Measurements from ENCODE around the gene CDH10. TPM values are rescaled to one million over a fixed set of nuclear protein-coding genes. Genes with fewer than 3 reads are reported as not detected.

The CDH10 gene
- total RNA-seq, 4 donors from 2014 or later: not detected

- in situ Hi-C loops (cut with MboI; ENCODE audit: low sequenced_read_pairs in 4 of 4) (no loop called here), intact Hi-C loops (cut with DNase I; ENCODE audit: low total_unique reads) (no loop called here)
Observed at GRCh38 chr5:24642022-24642421, 2.8 kb downstream of the CDH10 start.

GRCh38 chr5:24635209-24635608 lies 9.6 kb downstream of the CDH10 start:
- H3K36me3 ChIP-seq: no peaks in the 10 kb centered on the region
- H3K4me1 ChIP-seq: no peaks in the 10 kb centered on the region
- no peak overlapping the region for H3K4me3 ChIP-seq
- TF ChIP-seq CTCF (IDR thresholded peaks at IDR 0.05 in 4 of 5, conservative IDR thresholded peaks at IDR 0.05 in 1 of 5): no peak
- no peak for TF ChIP-seq POLR2A (IDR thresholded peaks at IDR 0.05)
- no peak for ATAC-seq
- no peaks in the 10 kb centered on the region for H3K27me3 ChIP-seq
- no peak for DNase-seq
- in situ Hi-C loops (cut with MboI; ENCODE audit: low sequenced_read_pairs in 4 of 4): no loop called here
- no peak overlapping the region for H3K27ac ChIP-seq
- H3K9me3 ChIP-seq: no peaks in the 10 kb centered on the region
- intact Hi-C loops (cut with DNase I; ENCODE audit: low total_unique reads): no loop called here

More at GRCh38 chr5:24642022-24642421, 2.8 kb downstream of the CDH10 start:
- Histone ChIP-seq H3K4me3 (no peak overlapping the region), H3K4me1 (no peaks in the 10 kb centered on the region), H3K9me3 (no peaks in the 10 kb centered on the region), H3K27me3 (peaks cover 0 to 4% (median 0%) of the 10 kb centered on the region in 3 donors), H3K27ac (no peak overlapping the region), H3K36me3 (no peaks in the 10 kb centered on the region)
- DNase-seq (no peak), ATAC-seq (no peak)
- no peak for TF ChIP-seq POLR2A (IDR thresholded peaks at IDR 0.05)
- peak in 1 of 5 experiments; percentile 13 for TF ChIP-seq CTCF (IDR thresholded peaks at IDR 0.05 in 4 of 5, conservative IDR thresholded peaks at IDR 0.05 in 1 of 5)

GRCh38 chr5:24633715-24634325 lies 11.0 kb downstream of the CDH10 start:
- no peak for DNase-seq
- Histone ChIP-seq H3K9me3 (no peaks in the 10 kb centered on the region), H3K4me1 (no peaks in the 10 kb centered on the region), H3K27ac (no peak overlapping the region), H3K27me3 (no peaks in the 10 kb centered on the region), H3K36me3 (no peaks in the 10 kb centered on the region), H3K4me3 (no peak overlapping the region)
- ATAC-seq: no peak
- intact Hi-C loops (cut with DNase I; ENCODE audit: low total_unique reads): no loop called here
- in situ Hi-C loops (cut with MboI; ENCODE audit: low sequenced_read_pairs in 4 of 4): no loop called here
- TF ChIP-seq CTCF (IDR thresholded peaks at IDR 0.05 in 4 of 5, conservative IDR thresholded peaks at IDR 0.05 in 1 of 5) (peak in 3 of 5 experiments; percentile 20 to 47 (median 37)), POLR2A (IDR thresholded peaks at IDR 0.05) (no peak)

GRCh38 chr5:24632353-24632752 lies 12.4 kb downstream of the CDH10 start:
- TF ChIP-seq CTCF (IDR thresholded peaks at IDR 0.05 in 4 of 5, conservative IDR thresholded peaks at IDR 0.05 in 1 of 5) (no peak), POLR2A (IDR thresholded peaks at IDR 0.05) (no peak)
- no peaks in the 10 kb centered on the region for H3K27me3 ChIP-seq
- intact Hi-C loops (cut with DNase I; ENCODE audit: low total_unique reads): no loop called here
- in situ Hi-C loops (cut with MboI; ENCODE audit: low sequenced_read_pairs in 4 of 4): no loop called here
- H3K4me3 ChIP-seq: no peak overlapping the region
- no peaks in the 10 kb centered on the region for H3K9me3 ChIP-seq
- no peaks in the 10 kb centered on the region for H3K4me1 ChIP-seq
- ATAC-seq: no peak
- no peak for DNase-seq
- H3K27ac ChIP-seq: no peak overlapping the region
- H3K36me3 ChIP-seq: no peaks in the 10 kb centered on the region

GRCh38 chr5:24630918-24631317 lies 13.9 kb downstream of the CDH10 start:
- intact Hi-C loops (cut with DNase I; ENCODE audit: low total_unique reads): no loop called here

More at GRCh38 chr5:24630918-24631317, 13.9 kb downstream of the CDH10 start:
- Histone ChIP-seq H3K27me3 (no peaks in the 10 kb centered on the region), H3K4me3 (no peak overlapping the region), H3K27ac (no peak overlapping the region), H3K4me1 (no peaks in the 10 kb centered on the region), H3K36me3 (no peaks in the 10 kb centered on the region), H3K9me3 (no peaks in the 10 kb centered on the region)
- TF ChIP-seq POLR2A (IDR thresholded peaks at IDR 0.05) (no peak), CTCF (IDR thresholded peaks at IDR 0.05 in 4 of 5, conservative IDR thresholded peaks at IDR 0.05 in 1 of 5) (no peak)
- in situ Hi-C loops (cut with MboI; ENCODE audit: low sequenced_read_pairs in 4 of 4): no loop called here
- ATAC-seq (no peak), DNase-seq (no peak)
